CD14-positive monocyte (primary cell): ENCODE results near the gene LTBP1. TPM values are rescaled to one million over a fixed set of nuclear protein-coding genes. Genes with fewer than 3 reads are reported as not detected.

ENCODE experiments used
- DNase-seq, 3 donors: peaks; one replicate each; pipeline ENCODE4 v3.0.0-alpha.2; 2011 to 2022
- H2AFZ ChIP-seq: 2 replicates; pipeline ENCODE4 v1.6.0; 2012; ENCODE audit warnings: mild to moderate bottlenecking, low read depth, low read length, inconsistent platforms; ENCODE audit not compliant: insufficient read depth, poor library complexity, severe bottlenecking
- H3K27ac ChIP-seq, 2 donors: 1 replicate in 1 of 2; 2 replicates in 1 of 2; pipeline ENCODE4 v1.5.1; 2012 to 2013; ENCODE audit warnings: low read length in 2 of 2, control low read depth in 1 of 2, inconsistent platforms in 1 of 2, low read depth in 1 of 2, mild to moderate bottlenecking in 1 of 2
- H3K27me3 ChIP-seq, 2 donors: one replicate each; pipeline versions ENCODE4 v1.6.0 to v1.6.1; 2011 to 2013; ENCODE audit warnings: low read length in 2 of 2; ENCODE audit not compliant: control insufficient read depth in 2 of 2, insufficient read depth in 2 of 2
- H3K36me3 ChIP-seq, 2 donors: replicated peaks in 1 of 2; 1 replicate in 1 of 2; 2 replicates in 1 of 2; pipeline versions ENCODE4 v1.5.1 to v1.6.1; 2012 to 2013; ENCODE audit warnings: low read length in 2 of 2, control low read depth in 1 of 2, inconsistent platforms in 1 of 2, mild to moderate bottlenecking in 1 of 2; ENCODE audit not compliant: insufficient read depth in 2 of 2, control insufficient read depth in 1 of 2
- H3K4me1 ChIP-seq, 2 donors: 1 replicate in 1 of 2; 2 replicates in 1 of 2; pipeline versions ENCODE4 v1.5.1 to v1.6.1; 2012 to 2013; ENCODE audit warnings: low read length in 2 of 2, control low read depth in 1 of 2, inconsistent platforms in 1 of 2, mild to moderate bottlenecking in 1 of 2, moderate library complexity in 1 of 2; ENCODE audit not compliant: insufficient read depth in 2 of 2, control insufficient read depth in 1 of 2
- H3K4me2 ChIP-seq: replicated peaks from 2 replicates; pipeline ENCODE3; 2012; ENCODE audit warnings: low read length, moderate library complexity, mild to moderate bottlenecking; ENCODE audit not compliant: poor library complexity, severe bottlenecking; ENCODE audit errors: extremely low read depth
- H3K4me3 ChIP-seq, 3 experiments: fragments of 200-600 bp in 1 of 3; sonication (generic) in 1 of 3; replicated peaks in 1 of 3; 1 replicate in 2 of 3; 2 replicates in 1 of 3; pipeline ENCODE4 v1.5.1; 2011 to 2013; ENCODE audit warnings: low read length in 3 of 3, mild to moderate bottlenecking in 3 of 3, control low read depth in 2 of 3, low read depth in 2 of 3, inconsistent platforms in 1 of 3, moderate library complexity in 1 of 3
- H3K79me2 ChIP-seq: 2 replicates; pipeline ENCODE4 v1.6.0; 2012; ENCODE audit warnings: mild to moderate bottlenecking, control low read depth, inconsistent platforms, low read length, moderate library complexity; ENCODE audit not compliant: insufficient read depth
- H3K9ac ChIP-seq: 2 replicates; pipeline ENCODE4 v1.6.0; 2017; ENCODE audit warnings: low read length, mild to moderate bottlenecking; ENCODE audit not compliant: insufficient read depth, poor library complexity, severe bottlenecking
- H3K9me3 ChIP-seq, 2 donors: replicated peaks in 1 of 2; 1 replicate in 1 of 2; 2 replicates in 1 of 2; pipeline versions ENCODE4 v1.5.1 to v1.6.1; 2012 to 2013; ENCODE audit warnings: low read length in 2 of 2, control low read depth in 1 of 2; ENCODE audit not compliant: control insufficient read depth in 1 of 2, insufficient read depth in 1 of 2
- H4K20me1 ChIP-seq: 2 replicates; pipeline ENCODE4 v1.6.0; 2012; ENCODE audit warnings: mild to moderate bottlenecking, low read length, control low read depth, moderate library complexity; ENCODE audit not compliant: insufficient read depth
- H3K27ac Mint-ChIP-seq, 7 donors: one replicate each; pipeline ENCODE4 v1.8.0; 2020; ENCODE audit warnings: mild to moderate bottlenecking in 7 of 7, mixed read lengths in 7 of 7, moderate library complexity in 6 of 7, inconsistent platforms in 2 of 7
- H3K27me3 Mint-ChIP-seq, 3 donors: one replicate each; pipeline ENCODE4 v1.8.0; 2021 to 2022; ENCODE audit warnings: low read depth in 3 of 3, mild to moderate bottlenecking in 3 of 3, mixed read lengths in 3 of 3, moderate library complexity in 3 of 3, inconsistent platforms in 1 of 3
- H3K36me3 Mint-ChIP-seq, 2 donors: one replicate each; pipeline ENCODE4 v1.8.0; 2020; ENCODE audit warnings: mixed read lengths in 2 of 2, inconsistent platforms in 1 of 2, mild to moderate bottlenecking in 1 of 2
- H3K4me1 Mint-ChIP-seq: one replicate; pipeline ENCODE4 v1.8.0; 2020; ENCODE audit warnings: mild to moderate bottlenecking, mixed read lengths
- H3K4me3 Mint-ChIP-seq, 2 donors: one replicate each; pipeline ENCODE4 v1.8.0; 2020; ENCODE audit warnings: mild to moderate bottlenecking in 2 of 2, mixed read lengths in 2 of 2, moderate library complexity in 1 of 2
- H3K9me3 Mint-ChIP-seq, 7 donors: one replicate each; pipeline ENCODE4 v1.8.0; 2020 to 2022; ENCODE audit warnings: mixed read lengths in 7 of 7, mild to moderate bottlenecking in 6 of 7, moderate library complexity in 6 of 7, inconsistent platforms in 2 of 7
- WGBS: methylation state at CpG from one replicate; pipeline ENCODE4 v1.1.5; 2013; ENCODE audit warnings: missing lambda C conversion rate; ENCODE audit not compliant: insufficient coverage; 5-methylcytosine and 5-hydroxymethylcytosine counted together
- intact Hi-C, 2 donors: fragments of 100-400 bp; cut with micrococcal nuclease; formaldehyde crosslinking; loops; one replicate each; pipeline versions ENCODE4 v1.15.0 to v1.15.1; 2023
- polyA plus RNA-seq, 3 donors: library from polyadenylated mRNA; depleted of rRNA in 1 of 3; unstranded in 2 of 3; stranded (reverse) in 1 of 3; fragments of 300-500 nt in 2 of 3; fragments of >200 nt in 1 of 3; fragmentation: Illumina TruSeq in 2 of 3; gene quantifications; 1 replicate in 2 of 3; 2 replicates in 1 of 3; pipeline ENCODE4 v1.2.3, GENCODE V29; 2012 to 2021
- TF ChIP-seq, protein P1 (sequence below): fragments of 200-600 bp; IDR thresholded peaks from one replicate; pipeline ENCODE4 v1.8.0; 2022; ENCODE audit warnings: antibody characterized with exemption, mild to moderate bottlenecking

LTBP1 gene
- polyA plus RNA-seq, 3 donors: 0.18 to 0.24 TPM; not detected in 1

DNA sequence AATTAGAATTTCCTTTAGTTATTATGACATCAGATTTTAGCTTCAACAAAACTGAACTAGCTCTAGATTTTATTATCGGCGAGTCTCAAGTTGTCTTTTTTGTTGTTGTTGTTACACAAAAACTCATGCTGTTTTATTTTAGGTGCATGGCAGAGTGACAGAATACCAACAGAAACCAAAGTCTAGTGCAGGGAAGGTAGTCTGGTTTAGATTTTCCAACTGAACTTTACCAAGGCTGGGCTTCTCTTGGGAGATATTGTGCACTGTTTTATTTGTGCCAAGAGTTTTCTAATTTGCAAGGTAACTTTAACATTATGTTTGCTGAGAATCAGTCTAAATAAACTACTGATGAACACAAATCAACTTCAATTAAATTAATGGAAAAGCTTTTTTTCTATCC, 486.1 kb downstream of the LTBP1 start:
- TF ChIP-seq, protein P1, sequence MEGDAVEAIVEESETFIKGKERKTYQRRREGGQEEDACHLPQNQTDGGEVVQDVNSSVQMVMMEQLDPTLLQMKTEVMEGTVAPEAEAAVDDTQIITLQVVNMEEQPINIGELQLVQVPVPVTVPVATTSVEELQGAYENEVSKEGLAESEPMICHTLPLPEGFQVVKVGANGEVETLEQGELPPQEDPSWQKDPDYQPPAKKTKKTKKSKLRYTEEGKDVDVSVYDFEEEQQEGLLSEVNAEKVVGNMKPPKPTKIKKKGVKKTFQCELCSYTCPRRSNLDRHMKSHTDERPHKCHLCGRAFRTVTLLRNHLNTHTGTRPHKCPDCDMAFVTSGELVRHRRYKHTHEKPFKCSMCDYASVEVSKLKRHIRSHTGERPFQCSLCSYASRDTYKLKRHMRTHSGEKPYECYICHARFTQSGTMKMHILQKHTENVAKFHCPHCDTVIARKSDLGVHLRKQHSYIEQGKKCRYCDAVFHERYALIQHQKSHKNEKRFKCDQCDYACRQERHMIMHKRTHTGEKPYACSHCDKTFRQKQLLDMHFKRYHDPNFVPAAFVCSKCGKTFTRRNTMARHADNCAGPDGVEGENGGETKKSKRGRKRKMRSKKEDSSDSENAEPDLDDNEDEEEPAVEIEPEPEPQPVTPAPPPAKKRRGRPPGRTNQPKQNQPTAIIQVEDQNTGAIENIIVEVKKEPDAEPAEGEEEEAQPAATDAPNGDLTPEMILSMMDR: no peak
- Histone ChIP-seq H3K4me2 (no peak overlapping the region), H3K27ac (no peak overlapping the region), H3K36me3 (no peaks in the 10 kb centered on the region), H4K20me1 (no peaks in the 10 kb centered on the region), H3K9ac (no peak overlapping the region), H3K9me3 (no peaks in the 10 kb centered on the region), H2AFZ (no peak overlapping the region), H3K4me1 (no peaks in the 10 kb centered on the region), H3K27me3 (no peaks in the 10 kb centered on the region), H3K4me3 (no peak overlapping the region), H3K79me2 (no peaks in the 10 kb centered on the region)
- no peak overlapping the region for H3K27ac Mint-ChIP-seq
- DNase-seq: no peak
- H3K4me3 Mint-ChIP-seq: no peak overlapping the region
- H3K9me3 Mint-ChIP-seq: peaks cover 0 to 7% (median 2%) of the 10 kb centered on the region in 7 donors
- intact Hi-C loops: no loop called here
- H3K36me3 Mint-ChIP-seq: no peaks in the 10 kb centered on the region
- WGBS: no CpG with 5 or more reads among the region's 2 CpGs
- peaks cover 5% of the 10 kb centered on the region for H3K4me1 Mint-ChIP-seq
- peaks cover 0 to 3% (median 0%) of the 10 kb centered on the region in 3 donors for H3K27me3 Mint-ChIP-seq

DNA sequence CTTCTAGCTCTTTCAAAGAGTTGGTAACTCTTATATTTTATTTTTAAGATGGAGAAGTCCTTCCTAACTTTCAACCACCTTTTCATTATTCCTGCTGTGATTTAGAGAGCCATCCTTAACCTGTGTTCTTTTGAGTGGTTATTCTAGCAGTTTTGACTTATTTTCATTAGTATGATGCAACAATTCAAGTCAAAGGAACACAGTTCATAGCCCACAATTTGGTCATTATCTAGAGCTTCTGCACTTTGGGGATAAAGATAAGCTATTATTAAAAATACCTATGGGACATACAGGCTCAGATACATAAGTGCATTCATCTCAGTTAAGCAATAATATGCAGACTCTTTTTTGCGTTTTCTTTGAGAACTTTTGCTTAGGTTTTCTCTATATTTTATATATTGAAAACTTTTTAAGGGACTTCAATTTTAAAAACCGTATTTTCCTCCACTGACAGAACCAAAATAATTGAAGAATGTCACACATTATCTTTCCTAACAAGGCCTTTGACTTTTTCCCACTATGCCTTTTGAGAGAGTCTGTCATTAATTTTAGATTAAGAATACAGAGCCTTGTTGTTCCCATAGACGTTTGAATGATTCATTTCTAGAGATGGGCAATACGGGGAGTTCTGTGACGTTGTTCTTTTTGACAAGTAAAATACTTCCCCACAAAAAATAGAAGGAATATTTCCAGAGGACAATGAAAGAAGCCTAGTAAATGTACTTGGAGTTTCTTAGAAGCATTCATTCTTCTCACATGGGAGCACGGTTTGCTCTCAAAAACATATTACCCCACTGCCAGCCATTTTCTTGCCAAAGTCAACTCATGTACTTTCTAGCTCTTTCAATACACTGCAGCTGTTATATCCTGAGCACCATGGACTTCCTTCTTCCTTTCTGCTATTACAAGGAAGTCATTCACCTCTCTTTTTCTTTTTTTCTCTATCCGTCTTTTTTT, 486.8 kb downstream of the LTBP1 start:
- H3K9ac ChIP-seq: no peak overlapping the region
- H3K4me2 ChIP-seq: no peak overlapping the region
- H4K20me1 ChIP-seq: no peaks in the 10 kb centered on the region
- no peak overlapping the region for H3K4me3 ChIP-seq
- no peaks in the 10 kb centered on the region for H3K36me3 ChIP-seq
- peaks cover 5% of the 10 kb centered on the region for H3K4me1 Mint-ChIP-seq
- H3K27ac ChIP-seq: no peak overlapping the region
- DNase-seq: no peak
- peaks cover 0 to 3% (median 0%) of the 10 kb centered on the region in 3 donors for H3K27me3 Mint-ChIP-seq
- intact Hi-C loops: no loop called here
- H3K4me3 Mint-ChIP-seq: no peak overlapping the region
- no peaks in the 10 kb centered on the region for H3K79me2 ChIP-seq
- 72% methylated on average over 2 of the region's 7 CpGs for WGBS
- TF ChIP-seq, protein P1: no peak
- H3K4me1 ChIP-seq: no peaks in the 10 kb centered on the region
- peaks cover 0 to 7% (median 0%) of the 10 kb centered on the region in 7 donors for H3K9me3 Mint-ChIP-seq
- H3K36me3 Mint-ChIP-seq: no peaks in the 10 kb centered on the region
- no peak overlapping the region for H2AFZ ChIP-seq
- no peaks in the 10 kb centered on the region for H3K27me3 ChIP-seq
- no peaks in the 10 kb centered on the region for H3K9me3 ChIP-seq
- no peak overlapping the region for H3K27ac Mint-ChIP-seq
